Peyer's patch (tissue), 4 donors: ENCODE results near the gene ZNF25. TPM values are rescaled to one million over a fixed set of nuclear protein-coding genes. Genes with fewer than 3 reads are reported as not detected.
"Not testable (repeated sequence)": the region's sequence is repeated elsewhere in the genome, so short reads cannot be mapped to it uniquely, and the experiment has no call there.

ENCODE experiments used
- DNase-seq, 3 donors: peaks; one replicate each; pipeline ENCODE4 v3.0.0-alpha.2; 2017 to 2019
- H3K27ac ChIP-seq, 4 donors: fragments of 200-600 bp; sonication (generic); one replicate each; pipeline ENCODE4 v1.5.1; 2016 to 2019
- H3K27me3 ChIP-seq, 2 donors: fragments of 200-600 bp; sonication (generic); one replicate each; pipeline ENCODE4 v1.5.1; 2019
- H3K36me3 ChIP-seq, 3 donors: fragments of 200-600 bp; sonication (generic); one replicate each; pipeline ENCODE4 v1.5.1; 2016 to 2019
- H3K4me1 ChIP-seq, 4 donors: fragments of 200-600 bp; sonication (generic); one replicate each; pipeline ENCODE4 v1.5.1; 2016 to 2019
- H3K4me3 ChIP-seq, 4 donors: fragments of 200-600 bp; sonication (generic); 1 replicate in 3 of 4; 2 replicates in 1 of 4; pipeline ENCODE4 v1.5.1; 2016 to 2019; ENCODE audit warnings: mild to moderate bottlenecking in 1 of 4
- H3K9me3 ChIP-seq, 4 donors: fragments of 200-600 bp; sonication (generic); one replicate each; pipeline ENCODE4 v1.5.1; 2016 to 2019; ENCODE audit warnings: mild to moderate bottlenecking in 1 of 4
- POLR2A ChIP-seq, 2 donors: fragments of 450-650 bp; IDR thresholded peaks; one replicate each; pipeline ENCODE4 v1.5.1; 2017; ENCODE audit warnings: antibody characterized with exemption in 2 of 2, mild to moderate bottlenecking in 2 of 2, moderate library complexity in 2 of 2
- total RNA-seq, 4 donors: library from RNA; depleted of rRNA; stranded (reverse); fragments of >200 nt; gene quantifications; one replicate each; pipeline ENCODE4 v1.1.0, GENCODE V29; 2016
- TF ChIP-seq, protein P1 (sequence below), 6 experiments: fragments of 450-650 bp in 4 of 6; fragments of 200-600 bp in 2 of 6; sonication (generic) in 1 of 6; IDR thresholded peaks; one replicate each; pipeline ENCODE4 v1.5.1; 2017 to 2019; ENCODE audit warnings: antibody characterized with exemption in 6 of 6, mild to moderate bottlenecking in 3 of 6, moderate library complexity in 1 of 6

ZNF25 gene
- total RNA-seq, 4 donors from 2014 or later = 2.6 to 15.7 (median 4.1) TPM

DNA sequence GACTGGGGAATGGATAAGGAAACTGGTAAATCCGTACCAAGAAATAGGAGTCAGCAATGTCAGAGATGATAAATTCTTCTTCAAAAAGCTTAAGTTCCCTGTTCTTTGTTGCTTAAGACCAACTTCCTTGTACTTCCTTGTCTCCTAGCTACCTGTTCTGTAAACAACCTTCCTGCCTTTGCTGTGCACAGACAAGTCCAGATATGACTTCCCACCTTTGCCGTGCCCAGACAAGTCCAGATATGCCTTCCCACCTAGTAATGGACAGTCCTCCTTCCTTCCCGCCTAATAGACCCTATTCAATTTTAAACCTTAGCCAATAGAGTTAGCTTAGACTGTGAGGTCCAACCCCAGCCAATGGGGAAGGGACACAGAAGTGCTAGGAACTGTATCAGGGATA lies 31.5 kb upstream of the ZNF25 start:
- no peaks in the 10 kb centered on the region for H3K9me3 ChIP-seq
- no peaks in the 10 kb centered on the region for H3K27me3 ChIP-seq
- no peak overlapping the region for H3K4me3 ChIP-seq
- no peaks in the 10 kb centered on the region for H3K36me3 ChIP-seq
- H3K27ac ChIP-seq = no peak overlapping the region
- H3K4me1 ChIP-seq = peaks cover 0 to 10% (median 0%) of the 10 kb centered on the region in 4 donors
- TF ChIP-seq, protein P1, sequence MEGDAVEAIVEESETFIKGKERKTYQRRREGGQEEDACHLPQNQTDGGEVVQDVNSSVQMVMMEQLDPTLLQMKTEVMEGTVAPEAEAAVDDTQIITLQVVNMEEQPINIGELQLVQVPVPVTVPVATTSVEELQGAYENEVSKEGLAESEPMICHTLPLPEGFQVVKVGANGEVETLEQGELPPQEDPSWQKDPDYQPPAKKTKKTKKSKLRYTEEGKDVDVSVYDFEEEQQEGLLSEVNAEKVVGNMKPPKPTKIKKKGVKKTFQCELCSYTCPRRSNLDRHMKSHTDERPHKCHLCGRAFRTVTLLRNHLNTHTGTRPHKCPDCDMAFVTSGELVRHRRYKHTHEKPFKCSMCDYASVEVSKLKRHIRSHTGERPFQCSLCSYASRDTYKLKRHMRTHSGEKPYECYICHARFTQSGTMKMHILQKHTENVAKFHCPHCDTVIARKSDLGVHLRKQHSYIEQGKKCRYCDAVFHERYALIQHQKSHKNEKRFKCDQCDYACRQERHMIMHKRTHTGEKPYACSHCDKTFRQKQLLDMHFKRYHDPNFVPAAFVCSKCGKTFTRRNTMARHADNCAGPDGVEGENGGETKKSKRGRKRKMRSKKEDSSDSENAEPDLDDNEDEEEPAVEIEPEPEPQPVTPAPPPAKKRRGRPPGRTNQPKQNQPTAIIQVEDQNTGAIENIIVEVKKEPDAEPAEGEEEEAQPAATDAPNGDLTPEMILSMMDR (IDR thresholded peaks at IDR 0.05) = no peak
- DNase-seq = no peak

GRCh38 chr10:38007551-38007950 lies 31.1 kb upstream of the ZNF25 start:
- Histone ChIP-seq H3K36me3 (no peaks in the 10 kb centered on the region), H3K27me3 (no peaks in the 10 kb centered on the region), H3K9me3 (no peaks in the 10 kb centered on the region), H3K4me1 (peaks cover 0 to 10% (median 0%) of the 10 kb centered on the region in 4 donors), H3K4me3 (no peak overlapping the region), H3K27ac (no peak overlapping the region)
- TF ChIP-seq, protein P1 (IDR thresholded peaks at IDR 0.05) = no peak
- no peak for TF ChIP-seq POLR2A (IDR thresholded peaks at IDR 0.05)
- no peak for DNase-seq

- DNase-seq = no peak
- Histone ChIP-seq H3K27ac (no peak overlapping the region), H3K9me3 (no peaks in the 10 kb centered on the region), H3K4me3 (no peak overlapping the region), H3K36me3 (no peaks in the 10 kb centered on the region), H3K27me3 (no peaks in the 10 kb centered on the region), H3K4me1 (no peaks in the 10 kb centered on the region)
- TF ChIP-seq, protein P1 (IDR thresholded peaks at IDR 0.05) = no peak
- no peak for TF ChIP-seq POLR2A (IDR thresholded peaks at IDR 0.05)
Observed at GRCh38 chr10:38003588-38003987, 27.1 kb upstream of the ZNF25 start.

DNA sequence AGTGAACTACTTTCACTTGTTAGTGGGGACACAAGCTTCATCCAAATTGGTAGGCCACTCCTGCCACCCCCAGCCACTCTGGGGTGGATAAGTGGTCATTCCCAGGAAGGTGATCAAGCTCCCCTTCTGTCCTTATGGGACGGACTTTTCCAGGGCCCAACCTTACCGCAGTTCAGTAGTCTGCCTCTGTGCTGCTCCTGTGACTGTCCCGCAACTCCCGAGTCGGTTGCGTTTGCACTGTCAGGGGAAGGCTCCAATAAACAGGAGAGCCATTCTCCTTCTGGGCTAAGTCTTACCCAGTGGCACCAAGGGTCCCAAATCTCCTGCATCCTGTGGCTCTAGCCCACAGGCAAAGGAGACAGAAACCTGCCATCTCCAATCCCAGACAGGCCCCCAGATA lies 26.6 kb upstream of the ZNF25 start:
- no peak for DNase-seq
- H3K27ac ChIP-seq = no peak overlapping the region
- H3K36me3 ChIP-seq = no peaks in the 10 kb centered on the region
- no peaks in the 10 kb centered on the region for H3K9me3 ChIP-seq
- no peak overlapping the region for H3K4me3 ChIP-seq
- no peaks in the 10 kb centered on the region for H3K4me1 ChIP-seq
- H3K27me3 ChIP-seq = no peaks in the 10 kb centered on the region
- TF ChIP-seq POLR2A (IDR thresholded peaks at IDR 0.05) = no peak
- TF ChIP-seq, protein P1 (IDR thresholded peaks at IDR 0.05) = no peak

GRCh38 chr10:38000474-38000873 lies 24.0 kb upstream of the ZNF25 start:
- not testable (repeated sequence) for DNase-seq, H3K9me3 ChIP-seq, H3K27me3 ChIP-seq, H3K4me1 ChIP-seq, H3K4me3 ChIP-seq, H3K27ac ChIP-seq, H3K36me3 ChIP-seq

GRCh38 chr10:37998920-37999319 lies 22.5 kb upstream of the ZNF25 start:
- not testable (repeated sequence) for H3K36me3 ChIP-seq, DNase-seq, H3K9me3 ChIP-seq, H3K4me3 ChIP-seq, H3K4me1 ChIP-seq, H3K27me3 ChIP-seq, H3K27ac ChIP-seq

DNA sequence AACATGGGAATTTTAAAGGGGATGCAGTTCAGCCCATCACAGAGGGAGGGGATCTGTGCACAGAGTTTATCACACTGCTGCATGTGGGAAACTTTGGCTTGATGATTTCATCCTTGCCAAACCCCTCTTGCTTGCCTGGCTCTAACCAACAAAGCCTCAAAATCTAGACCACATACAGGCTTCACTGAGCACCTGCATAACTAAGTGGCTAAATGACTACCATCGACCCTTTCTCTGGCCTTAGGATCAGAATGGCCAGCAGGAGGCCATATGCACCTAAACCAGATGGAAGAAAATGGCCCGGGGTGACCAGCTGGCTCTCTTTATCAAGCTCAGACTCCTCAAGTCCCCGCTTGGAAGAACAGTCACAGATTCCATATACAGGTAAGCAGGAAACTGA lies 15.6 kb upstream of the ZNF25 start:
- no peaks in the 10 kb centered on the region for H3K27me3 ChIP-seq
- no peaks in the 10 kb centered on the region for H3K4me1 ChIP-seq
- no peaks in the 10 kb centered on the region for H3K9me3 ChIP-seq
- no peak for DNase-seq
- H3K27ac ChIP-seq = no peak overlapping the region
- H3K36me3 ChIP-seq = no peaks in the 10 kb centered on the region
- H3K4me3 ChIP-seq = no peak overlapping the region
- no peak for TF ChIP-seq POLR2A (IDR thresholded peaks at IDR 0.05)
- TF ChIP-seq, protein P1 (IDR thresholded peaks at IDR 0.05) = no peak
